ENCODE measurements around the gene OR6J1.
A peak's percentile ranks its signal among the peaks of the same experiment; 100 is the strongest.
"Not testable (repeated sequence)": the region's sequence is repeated elsewhere in the genome, so short reads cannot be mapped to it uniquely, and the experiment has no call there.

The OR6J1 gene

DNA sequence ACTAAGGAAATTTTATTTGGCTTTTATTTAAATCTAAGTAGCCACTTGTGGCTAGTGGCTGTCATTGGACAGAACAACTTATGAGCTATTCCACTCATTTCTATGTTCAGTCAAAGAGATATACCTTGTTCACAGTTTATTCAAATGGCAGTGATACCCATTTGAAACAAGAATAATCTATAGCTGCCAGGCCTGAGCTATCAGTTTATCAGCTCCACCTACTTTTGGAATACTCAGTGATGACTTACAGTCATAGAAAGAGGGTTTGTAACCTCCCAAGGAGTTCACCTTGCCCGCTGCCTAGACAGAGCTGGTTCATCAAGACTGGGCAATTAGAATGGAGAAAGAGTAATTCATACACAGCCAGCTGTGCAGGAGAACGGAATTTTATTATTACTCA lies 50.6 kb downstream of the OR6J1 start:
- DNase-seq (ENCODE audit: low read depth), result no peak
- TF ChIP-seq, protein P1, sequence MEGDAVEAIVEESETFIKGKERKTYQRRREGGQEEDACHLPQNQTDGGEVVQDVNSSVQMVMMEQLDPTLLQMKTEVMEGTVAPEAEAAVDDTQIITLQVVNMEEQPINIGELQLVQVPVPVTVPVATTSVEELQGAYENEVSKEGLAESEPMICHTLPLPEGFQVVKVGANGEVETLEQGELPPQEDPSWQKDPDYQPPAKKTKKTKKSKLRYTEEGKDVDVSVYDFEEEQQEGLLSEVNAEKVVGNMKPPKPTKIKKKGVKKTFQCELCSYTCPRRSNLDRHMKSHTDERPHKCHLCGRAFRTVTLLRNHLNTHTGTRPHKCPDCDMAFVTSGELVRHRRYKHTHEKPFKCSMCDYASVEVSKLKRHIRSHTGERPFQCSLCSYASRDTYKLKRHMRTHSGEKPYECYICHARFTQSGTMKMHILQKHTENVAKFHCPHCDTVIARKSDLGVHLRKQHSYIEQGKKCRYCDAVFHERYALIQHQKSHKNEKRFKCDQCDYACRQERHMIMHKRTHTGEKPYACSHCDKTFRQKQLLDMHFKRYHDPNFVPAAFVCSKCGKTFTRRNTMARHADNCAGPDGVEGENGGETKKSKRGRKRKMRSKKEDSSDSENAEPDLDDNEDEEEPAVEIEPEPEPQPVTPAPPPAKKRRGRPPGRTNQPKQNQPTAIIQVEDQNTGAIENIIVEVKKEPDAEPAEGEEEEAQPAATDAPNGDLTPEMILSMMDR (IDR thresholded peaks at IDR 0.05; ENCODE audit: control insufficient read depth, extremely low read depth, insufficient read depth), result no peak
- H3K4me3 ChIP-seq (ENCODE audit: low read depth, low read length), result no peak overlapping the region

DNA sequence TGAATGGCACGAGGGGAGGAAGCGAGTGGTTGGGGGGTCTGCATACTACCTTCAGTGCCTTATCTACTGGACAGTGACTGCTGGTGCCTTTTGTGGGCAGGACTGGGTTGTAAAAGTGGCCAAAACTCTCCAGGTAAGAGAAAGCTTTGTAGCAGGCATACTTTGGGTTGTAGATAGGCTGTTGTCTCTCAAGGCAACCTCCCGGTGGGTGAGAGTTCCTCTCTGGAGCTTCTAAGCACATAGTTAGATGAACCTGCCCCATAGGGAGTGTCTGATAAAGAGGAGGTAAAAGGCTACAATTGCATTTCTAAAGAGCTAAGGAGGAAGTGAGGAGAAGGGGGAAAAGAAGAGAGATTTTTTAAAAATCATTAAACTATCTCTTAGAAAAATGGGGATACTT lies 51.0 kb downstream of the OR6J1 start:
- H3K4me3 ChIP-seq (ENCODE audit: low read depth, low read length), result no peak overlapping the region
- TF ChIP-seq, protein P1 (IDR thresholded peaks at IDR 0.05; ENCODE audit: control insufficient read depth, extremely low read depth, insufficient read depth), result no peak
- no peak for DNase-seq (ENCODE audit: low read depth)

DNA sequence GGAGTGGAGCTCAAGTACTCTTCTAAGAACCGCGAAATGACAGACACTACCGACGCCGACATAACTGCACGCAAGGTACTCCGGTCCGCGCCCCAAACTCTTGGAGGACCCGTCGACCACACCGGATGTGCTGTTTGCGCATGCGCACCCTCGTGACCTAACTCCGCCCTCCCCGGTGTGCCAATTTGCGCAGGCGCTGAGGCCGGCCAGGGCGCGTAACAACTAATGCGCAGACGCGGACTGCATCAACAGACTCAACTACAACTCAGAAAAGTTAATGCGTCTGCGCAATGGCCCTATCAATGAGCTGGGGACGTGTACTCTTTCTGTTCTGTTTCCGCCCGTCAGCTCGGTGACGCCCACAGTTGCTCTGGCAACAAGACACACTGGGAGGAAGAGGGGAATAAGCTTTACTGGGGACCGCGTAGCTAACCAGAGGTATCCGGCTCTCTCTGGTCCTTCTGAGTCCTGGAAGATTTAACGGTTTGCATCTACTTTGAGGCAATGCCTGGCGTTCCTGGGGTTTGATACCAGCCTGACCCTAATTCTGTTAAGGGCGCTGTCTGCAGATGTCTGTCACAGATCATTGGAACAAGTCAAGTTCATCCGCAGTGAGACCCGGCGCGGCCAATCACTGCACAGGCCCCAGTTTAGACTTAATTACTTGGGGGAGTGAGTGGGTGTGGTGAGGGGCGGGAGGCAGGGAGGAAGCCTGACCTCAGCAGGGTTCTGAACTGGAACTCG lies 54.9 kb downstream of the OR6J1 start, which contains the start of gene DAD1:
Gene DAD1, minus strand, starts transcription at position 129 of the 744 bp plus-strand sequence. Its CDS starts 67 bp downstream, at position 62.
- DNase-seq (ENCODE audit: low read depth), result peak; percentile 98
- TF ChIP-seq, protein P1 (IDR thresholded peaks at IDR 0.05; ENCODE audit: control insufficient read depth, extremely low read depth, insufficient read depth), result no peak
- H3K4me3 ChIP-seq (ENCODE audit: low read depth, low read length), result peak within 1 kb of the TSS; percentile 91

DNA sequence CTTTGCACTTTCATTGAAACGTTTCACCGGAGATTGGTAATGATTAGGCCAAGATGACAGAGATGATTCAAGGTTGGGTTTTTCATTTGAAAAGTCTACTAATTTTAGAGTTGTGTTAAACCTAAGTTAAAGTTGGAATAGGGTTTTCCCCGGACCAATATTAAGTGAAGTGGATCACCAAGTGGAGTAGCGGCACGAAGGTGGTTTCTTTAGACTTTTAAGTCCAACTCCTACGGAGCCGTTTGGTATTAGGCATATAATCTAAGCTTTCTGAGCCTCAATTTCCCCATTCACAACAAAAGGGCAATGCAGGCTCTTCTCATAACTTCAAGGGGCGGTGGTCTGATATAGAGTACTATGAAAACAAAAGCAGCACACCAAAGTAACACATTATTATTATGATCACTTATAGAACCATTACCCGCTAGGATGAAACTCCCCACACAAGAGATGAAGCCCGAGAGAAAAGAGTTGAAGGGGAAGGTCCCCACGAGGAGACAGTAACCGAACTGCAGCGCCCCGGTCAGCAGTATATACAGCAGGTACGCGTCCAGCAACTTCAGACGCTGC lies 55.5 kb downstream of the OR6J1 start:
- TF ChIP-seq, protein P1 (IDR thresholded peaks at IDR 0.05; ENCODE audit: control insufficient read depth, extremely low read depth, insufficient read depth), result no peak
- DNase-seq (ENCODE audit: low read depth), result no peak
- H3K4me3 ChIP-seq (ENCODE audit: low read depth, low read length), result peak overlapping the region; percentile 91

DNA sequence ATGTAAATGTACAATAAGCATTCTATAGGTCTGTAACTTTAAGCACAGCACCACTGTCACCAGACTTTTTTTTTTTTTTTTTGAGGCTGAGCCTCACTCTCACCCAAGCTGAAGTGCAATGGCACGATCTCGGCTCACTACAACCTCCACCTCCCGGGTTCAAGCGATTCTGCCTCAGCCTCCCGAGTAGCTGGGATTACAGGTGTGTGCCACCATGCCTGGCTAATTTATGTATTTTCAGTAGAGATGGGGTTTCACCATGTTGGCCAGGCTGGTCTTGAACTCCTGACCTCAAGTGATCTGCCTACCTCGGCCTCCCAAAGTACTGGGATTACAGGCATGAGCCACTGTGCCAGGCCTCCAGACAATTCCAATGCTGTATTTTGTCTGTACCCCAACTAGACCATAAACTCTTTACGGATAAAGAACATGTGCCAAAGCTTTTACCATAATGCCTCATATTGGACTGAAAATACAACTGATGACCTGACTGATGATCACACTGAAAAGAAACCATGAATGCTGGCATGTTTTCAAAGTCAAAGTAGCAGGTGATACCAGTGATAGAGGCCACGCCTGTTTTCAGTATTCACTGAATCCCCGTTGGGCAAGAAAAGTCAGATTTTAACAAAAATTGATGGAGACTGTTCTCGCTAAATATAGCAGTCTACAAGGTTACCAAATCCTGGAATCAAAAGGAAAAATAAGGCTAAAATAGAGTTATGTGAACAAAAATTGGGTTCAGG lies 56.3 kb downstream of the OR6J1 start:
- peak overlapping the region; percentile 91 for H3K4me3 ChIP-seq (ENCODE audit: low read depth, low read length)
- DNase-seq (ENCODE audit: low read depth), result not testable (repeated sequence)

DNA sequence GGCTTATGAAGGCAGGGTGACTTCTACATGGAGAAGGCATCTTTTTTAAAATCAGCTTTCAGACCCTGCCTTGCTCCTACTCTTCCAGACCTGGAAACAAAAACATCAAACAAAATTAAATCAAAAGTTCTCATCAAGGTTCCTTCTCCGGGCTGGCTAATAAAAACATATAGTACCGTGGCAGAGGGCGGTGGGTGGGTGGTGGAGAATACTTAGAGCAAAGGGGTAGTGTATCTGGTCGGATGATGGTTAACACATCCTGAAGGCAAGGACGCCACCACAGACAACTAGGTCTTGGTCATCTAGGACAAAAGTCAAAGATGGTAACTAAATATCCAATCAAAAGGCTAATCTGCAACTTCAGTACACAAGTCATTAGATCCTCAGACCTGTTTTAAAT lies 56.9 kb downstream of the OR6J1 start:
- no peak overlapping the region for H3K4me3 ChIP-seq (ENCODE audit: low read depth, low read length)
- TF ChIP-seq, protein P1 (IDR thresholded peaks at IDR 0.05; ENCODE audit: control insufficient read depth, extremely low read depth, insufficient read depth), result no peak
- DNase-seq (ENCODE audit: low read depth), result no peak

DNA sequence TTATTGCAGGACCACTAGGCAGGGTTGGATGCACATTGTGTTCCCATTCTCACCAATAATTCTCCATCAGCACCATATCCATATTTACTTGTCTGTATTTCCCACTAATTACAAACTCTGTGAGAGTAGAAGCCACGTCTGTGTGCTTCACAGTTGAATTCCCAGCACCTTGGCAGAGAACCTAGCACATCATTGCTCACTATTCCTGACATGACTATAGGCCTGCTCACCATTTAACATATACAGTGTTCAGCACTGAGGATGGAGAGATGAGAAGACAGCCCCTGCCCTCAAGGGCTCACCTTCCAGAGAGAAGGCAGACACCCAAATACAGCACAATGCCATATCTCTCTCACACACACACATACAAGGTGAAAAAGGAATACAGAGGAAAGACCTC lies 60.2 kb downstream of the OR6J1 start:
- TF ChIP-seq, protein P1 (IDR thresholded peaks at IDR 0.05; ENCODE audit: control insufficient read depth, extremely low read depth, insufficient read depth), result no peak
- no peak for DNase-seq (ENCODE audit: low read depth)
- no peak overlapping the region for H3K4me3 ChIP-seq (ENCODE audit: low read depth, low read length)
